H1 (cell line): ENCODE measurements around the gene TRABD2B. TPM values are rescaled to one million over a fixed set of nuclear protein-coding genes. Genes with fewer than 3 reads are reported as not detected.

ENCODE experiments used
- CTCF ChIA-PET: fragments of 300-600 bp; sonication (Branson Sonifier 250); formaldehyde crosslinking; loops from one replicate; lab custom pipeline; 2021; ENCODE audit not compliant: partially characterized antibody; lab: Charles Lee
- POLR2A ChIA-PET: fragments of 300-600 bp; sonication (Branson Sonifier 250); formaldehyde crosslinking; loops from one replicate; lab custom pipeline; 2021; ENCODE audit warnings: inconsistent platforms; ENCODE audit not compliant: partially characterized antibody; lab: Charles Lee
- DNase-seq, 2 experiments: peaks; one replicate each; pipeline versions ENCODE4 v3.0.0 to v3.0.0-alpha.2; 2010 to 2022; ENCODE audit warnings: low spot score in 2 of 2, low read depth in 1 of 2, mixed read lengths in 1 of 2
- FAIRE-seq: peaks from 2 replicates; lab custom pipeline; 2011; peaks lifted over from hg19 to GRCh38; lab: Jason Lieb, UNC
- H2AFZ ChIP-seq: 2 replicates; pipeline ENCODE4 v1.8.1; 2012; ENCODE audit warnings: low read length, inconsistent platforms
- H2AK5ac ChIP-seq: 2 replicates; pipeline ENCODE4 v1.6.1; 2013; ENCODE audit warnings: low read depth, low read length
- H2BK120ac ChIP-seq: replicated peaks from 2 replicates; pipeline ENCODE3; 2013; ENCODE audit warnings: low read depth, low read length, inconsistent platforms
- H2BK12ac ChIP-seq: 2 replicates; pipeline ENCODE4 v1.6.1; 2013; ENCODE audit warnings: low read depth, low read length
- H2BK15ac ChIP-seq: 2 replicates; pipeline ENCODE4 v1.6.1; 2013; ENCODE audit warnings: low read length
- H2BK20ac ChIP-seq: 2 replicates; pipeline ENCODE4 v1.6.1; 2013; ENCODE audit warnings: low read length
- H2BK5ac ChIP-seq: 2 replicates; pipeline ENCODE4 v1.6.1; 2013; ENCODE audit warnings: low read depth, low read length
- H3K14ac ChIP-seq: 2 replicates; pipeline ENCODE4 v1.6.1; 2013; ENCODE audit warnings: inconsistent platforms; ENCODE audit not compliant: insufficient read length
- H3K18ac ChIP-seq: 2 replicates; pipeline ENCODE4 v1.6.1; 2013; ENCODE audit warnings: low read length; ENCODE audit errors: extremely low read depth
- H3K23ac ChIP-seq: 2 replicates; pipeline ENCODE4 v1.6.1; 2013; ENCODE audit warnings: inconsistent platforms; ENCODE audit not compliant: insufficient read length
- H3K23me2 ChIP-seq: 2 replicates; pipeline ENCODE4 v1.6.1; 2013; ENCODE audit warnings: low read depth, low read length
- H3K27ac ChIP-seq: 2 replicates; pipeline ENCODE4 v1.6.1; 2011; ENCODE audit warnings: low read depth, low read length, inconsistent platforms
- H3K27me3 ChIP-seq, 4 experiments: replicated peaks in 1 of 4; 1 replicate in 1 of 4; 2 replicates in 3 of 4; pipeline versions ENCODE4 v1.6.1 to v1.8.1; 2011 to 2013; ENCODE audit warnings: low read length in 3 of 4, mild to moderate bottlenecking in 3 of 4, inconsistent platforms in 2 of 4, mixed read lengths in 2 of 4, moderate library complexity in 1 of 4; ENCODE audit not compliant: control insufficient read depth in 3 of 4, insufficient read depth in 3 of 4; ENCODE audit errors: extremely low read depth in 1 of 4
- H3K36me3 ChIP-seq, 4 experiments: 2 replicates each; pipeline versions ENCODE4 v1.6.1 to v1.8.1; 2011 to 2013; ENCODE audit warnings: mild to moderate bottlenecking in 4 of 4, low read length in 3 of 4, moderate library complexity in 2 of 4, control low read depth in 1 of 4, inconsistent platforms in 1 of 4; ENCODE audit not compliant: insufficient read depth in 4 of 4, control insufficient read depth in 2 of 4
- H3K4ac ChIP-seq: replicated peaks from 2 replicates; pipeline ENCODE3; 2013; ENCODE audit warnings: low read length, low read depth, mixed read lengths, inconsistent platforms; ENCODE audit not compliant: insufficient read length
- H3K4me1 ChIP-seq, 4 experiments: replicated peaks in 1 of 4; 1 replicate in 1 of 4; 2 replicates in 3 of 4; pipeline versions ENCODE4 v1.6.1 to v1.8.1; 2011 to 2013; ENCODE audit warnings: low read length in 3 of 4, inconsistent platforms in 2 of 4, mixed read lengths in 1 of 4; ENCODE audit not compliant: insufficient read depth in 4 of 4, control insufficient read depth in 3 of 4
- H3K4me2 ChIP-seq, 2 experiments: 2 replicates each; pipeline versions ENCODE4 v1.6.1 to v1.8.1; 2011 to 2013; ENCODE audit warnings: low read depth in 2 of 2, low read length in 2 of 2, control low read depth in 1 of 2, inconsistent platforms in 1 of 2, mild to moderate bottlenecking in 1 of 2; ENCODE audit not compliant: insufficient read depth in 1 of 2
- H3K4me3 ChIP-seq, 4 experiments: fragments of 200-600, 300-600 bp in 1 of 4; sonication (generic), shearing (Covaris generic), sonication (Bioruptor Twin) in 1 of 4; 2 replicates each; pipeline versions ENCODE4 v1.5.1 to v1.8.1; 2011 to 2016; ENCODE audit warnings: low read length in 4 of 4, low read depth in 3 of 4, control low read depth in 2 of 4, inconsistent platforms in 2 of 4, mild to moderate bottlenecking in 2 of 4, mixed read lengths in 1 of 4, moderate library complexity in 1 of 4; ENCODE audit not compliant: insufficient read depth in 2 of 4; ENCODE audit errors: extremely low read depth in 1 of 4
- H3K56ac ChIP-seq: replicated peaks from 2 replicates; pipeline ENCODE3; 2013; ENCODE audit warnings: low read depth, mild to moderate bottlenecking, mixed read lengths, low read length, inconsistent platforms; ENCODE audit not compliant: insufficient read length
- H3K79me1 ChIP-seq: 2 replicates; pipeline ENCODE4 v1.6.1; 2013; ENCODE audit warnings: low read depth, low read length, control low read depth
- H3K79me2 ChIP-seq, 2 experiments: 2 replicates each; pipeline versions ENCODE4 v1.6.1 to v1.8.1; 2012 to 2013; ENCODE audit warnings: low read length in 2 of 2, mild to moderate bottlenecking in 2 of 2, inconsistent platforms in 1 of 2; ENCODE audit not compliant: insufficient read depth in 2 of 2, control insufficient read depth in 1 of 2
- H3K9ac ChIP-seq, 4 experiments: replicated peaks in 1 of 4; 1 replicate in 1 of 4; 2 replicates in 3 of 4; pipeline versions ENCODE4 v1.6.1 to v1.8.1; 2011 to 2013; ENCODE audit warnings: low read depth in 3 of 4, low read length in 3 of 4, control low read depth in 2 of 4, mild to moderate bottlenecking in 2 of 4, moderate library complexity in 2 of 4, inconsistent platforms in 1 of 4; ENCODE audit errors: extremely low read depth in 1 of 4
- H3K9me3 ChIP-seq, 2 experiments: 2 replicates each; pipeline versions ENCODE4 v1.6.1 to v1.8.1; 2012 to 2013; ENCODE audit warnings: mild to moderate bottlenecking in 2 of 2, moderate library complexity in 2 of 2, control low read depth in 1 of 2, inconsistent platforms in 1 of 2, low read depth in 1 of 2, low read length in 1 of 2, mixed read lengths in 1 of 2; ENCODE audit not compliant: insufficient read depth in 2 of 2
- H4K20me1 ChIP-seq, 2 experiments: replicated peaks in 1 of 2; 2 replicates each; pipeline versions ENCODE3 to v1.8.1; 2011 to 2013; ENCODE audit warnings: inconsistent platforms in 2 of 2, low read length in 2 of 2, mild to moderate bottlenecking in 1 of 2; ENCODE audit not compliant: insufficient read depth in 2 of 2, control insufficient read depth in 1 of 2
- H4K5ac ChIP-seq: 2 replicates; pipeline ENCODE4 v1.6.1; 2013; ENCODE audit warnings: low read length, low read depth, mixed read lengths, inconsistent platforms; ENCODE audit not compliant: insufficient read length
- H4K8ac ChIP-seq: 2 replicates; pipeline ENCODE4 v1.8.0; 2013; ENCODE audit warnings: mild to moderate bottlenecking, moderate library complexity, low read length, inconsistent platforms; ENCODE audit not compliant: insufficient read depth; ENCODE audit errors: extremely low read depth
- H4K91ac ChIP-seq: replicated peaks from 2 replicates; pipeline ENCODE3; 2013; ENCODE audit warnings: low read length, mixed read lengths, inconsistent platforms; ENCODE audit not compliant: insufficient read length
- BRCA1 ChIP-seq: IDR thresholded peaks from 2 replicates; pipeline ENCODE4 v1.6.1; 2012; ENCODE audit warnings: low read depth, low read length, improper control_type of control experiment
- CHD2 ChIP-seq: IDR thresholded peaks from 2 replicates; pipeline ENCODE4 v1.6.1; 2012; ENCODE audit warnings: low read length, improper control_type of control experiment
- CTCF ChIP-seq, 3 experiments: IDR thresholded peaks; 1 replicate in 2 of 3; 2 replicates in 1 of 3; pipeline versions ENCODE4 v1.5.1 to v1.6.1; 2011; ENCODE audit warnings: low read length in 3 of 3, mild to moderate bottlenecking in 3 of 3, inconsistent platforms in 2 of 3, low read depth in 1 of 3, moderate library complexity in 1 of 3; ENCODE audit not compliant: insufficient read depth in 1 of 3; ENCODE audit errors: control extremely low read depth in 1 of 3
- GTF2F1 ChIP-seq: IDR thresholded peaks from 2 replicates; pipeline ENCODE4 v1.6.1; 2012; ENCODE audit warnings: low read depth, low read length, improper control_type of control experiment, borderline replicate concordance
- KDM4A ChIP-seq: IDR thresholded peaks from one replicate; pipeline ENCODE4 v1.7.1; 2012; ENCODE audit warnings: low read depth, mild to moderate bottlenecking, moderate library complexity, low read length, inconsistent platforms; ENCODE audit not compliant: severe bottlenecking
- MAFK ChIP-seq: IDR thresholded peaks from 2 replicates; pipeline ENCODE4 v1.6.1; 2012; ENCODE audit warnings: low read depth, mild to moderate bottlenecking, improper control_type of control experiment, low read length
- MAX ChIP-seq: IDR thresholded peaks from 2 replicates; pipeline ENCODE4 v1.6.1; 2012; ENCODE audit warnings: inconsistent platforms
- SAP30 ChIP-seq: fragments of 300-600 bp; sonication (generic); IDR thresholded peaks from 2 replicates; pipeline ENCODE4 v1.7.1; 2012; ENCODE audit warnings: low read length, moderate library complexity, mild to moderate bottlenecking, inconsistent platforms; ENCODE audit not compliant: insufficient read depth, insufficient replicate concordance
- SP1 ChIP-seq: IDR thresholded peaks from 2 replicates; pipeline ENCODE4 v1.6.1; 2011; ENCODE audit warnings: low read depth, low read length
- SP4 ChIP-seq: IDR thresholded peaks from 2 replicates; pipeline ENCODE4 v1.6.1; 2012; ENCODE audit warnings: low read length, inconsistent platforms
- TAF1 ChIP-seq: IDR thresholded peaks from 2 replicates; pipeline ENCODE4 v1.6.1; 2011; ENCODE audit warnings: mild to moderate bottlenecking, low read depth, low read length
- ZNF274 ChIP-seq: IDR thresholded peaks from 2 replicates; pipeline ENCODE4 v1.7.0; 2012; ENCODE audit warnings: low read length, borderline replicate concordance; ENCODE audit errors: extremely low read depth
- WGBS, 2 experiments: shearing (Covaris generic) in 1 of 2; methylation state at CpG; one replicate each; pipeline versions ENCODE4 v1.1.6 to v1.1.7; 2013 to 2015; ENCODE audit warnings: low lambda C conversion rate in 2 of 2, mixed read lengths in 2 of 2, inconsistent platforms in 1 of 2, low coverage in 1 of 2, missing lambda C conversion rate in 1 of 2; ENCODE audit not compliant: insufficient replicate concordance in 2 of 2, insufficient coverage in 1 of 2, insufficient read length in 1 of 2; ENCODE audit errors: extremely low coverage in 1 of 2, missing lambda C conversion rate in 1 of 2; 5-methylcytosine and 5-hydroxymethylcytosine counted together
- polyA plus RNA-seq, 7 experiments: library from polyadenylated mRNA; depleted of rRNA in 3 of 7; stranded (reverse) in 5 of 7; unstranded in 2 of 7; fragments of >200 nt in 5 of 7; fragments of 200-250 nt in 2 of 7; gene quantifications; 1 replicate in 5 of 7; 2 replicates in 1 of 7; 4 replicates in 1 of 7; pipeline versions ENCODE4 v1.2.1 to v1.2.3, GENCODE V29; 2011 to 2013; ENCODE audit warnings: missing spikeins in 2 of 7, mixed read lengths in 2 of 7
- total RNA-seq: library from RNA; stranded (reverse); fragmentation: NEBNext Ultra II Directional; extraction: Animal tissue kit (Norgen Biotek cat#: 25700); gene quantifications from 2 replicates; pipeline ENCODE4 v1.2.1, GENCODE V29; 2021

Gene TRABD2B
- total and polyA plus RNA-seq, 2 of the 8 experiments (the other 6 are each of a cell fraction or from before 2014, with no cell fraction given), result 0.95 to 3.4 TPM

GRCh38 chr1:47732489-47732888 is 264.7 kb downstream of the TRABD2B start:
- Histone ChIP-seq H2AFZ (no peak overlapping the region), H3K23me2 (no peaks in the 10 kb centered on the region; the same call in 1 of the 2 replicates), H3K79me2 (no peaks in the 10 kb centered on the region), H4K91ac (no peak overlapping the region), H3K27me3 (peaks cover 2 to 3% (median 2%) of the 10 kb centered on the region in 4 experiments; a peak in 3 of 7 replicates), H3K9me3 (no peaks in the 10 kb centered on the region), H2BK12ac (no peak overlapping the region), H2BK15ac (no peak overlapping the region), H4K5ac (no peak overlapping the region), H4K8ac (no peak overlapping the region), H3K9ac (no peak overlapping the region), H3K14ac (no peak overlapping the region), H2AK5ac (no peak overlapping the region), H3K27ac (no peak overlapping the region), H3K36me3 (no peaks in the 10 kb centered on the region), H3K4me1 (no peaks in the 10 kb centered on the region), H3K18ac (no peak overlapping the region), H4K20me1 (no peaks in the 10 kb centered on the region), H3K4ac (no peak overlapping the region), H3K23ac (no peak overlapping the region), H3K79me1 (no peaks in the 10 kb centered on the region), H2BK120ac (no peak overlapping the region), H3K4me2 (no peak overlapping the region), H2BK20ac (no peak overlapping the region), H3K56ac (no peak overlapping the region), H2BK5ac (no peak overlapping the region), H3K4me3 (no peak overlapping the region)
- DNase-seq (no peak), FAIRE-seq (no peak)
- ChIA-PET CTCF (interaction anchor here (0.6 to 1.3 kb wide), 4 partner anchors 22 to 299 kb away, joined by 3 to 4 read pairs (median 3); no protein-coding TSS in a partner anchor), POLR2A (no interaction called here)
- 81% methylated on average over 4 of the region's 4 CpGs; no CpG with 5 or more reads in 1 of the 2 experiments for WGBS, 2 experiments
- TF ChIP-seq MAX (no peak), TAF1 (no peak), SP4 (no peak), CTCF (IDR thresholded peaks at IDR 0.05; ENCODE audit: control extremely low read depth in 1 of 3, insufficient read depth in 1 of 3, low read depth in 1 of 3, low read length in 3 of 3) (no peak), BRCA1 (no peak), SP1 (no peak), ZNF274 (no peak), CHD2 (no peak), KDM4A (no peak), MAFK (no peak), GTF2F1 (no peak), SAP30 (no peak)
